Measurements from ENCODE around the gene STPG3. TPM values are rescaled to one million over a fixed set of nuclear protein-coding genes. Genes with fewer than 3 reads are reported as not detected.

The STPG3 gene
- total and polyA plus RNA-seq, 9 of the 15 experiments (the other 6 are each of a cell fraction or from before 2014, with no cell fraction given), result not detected

- TF ChIP-seq, protein P1, sequence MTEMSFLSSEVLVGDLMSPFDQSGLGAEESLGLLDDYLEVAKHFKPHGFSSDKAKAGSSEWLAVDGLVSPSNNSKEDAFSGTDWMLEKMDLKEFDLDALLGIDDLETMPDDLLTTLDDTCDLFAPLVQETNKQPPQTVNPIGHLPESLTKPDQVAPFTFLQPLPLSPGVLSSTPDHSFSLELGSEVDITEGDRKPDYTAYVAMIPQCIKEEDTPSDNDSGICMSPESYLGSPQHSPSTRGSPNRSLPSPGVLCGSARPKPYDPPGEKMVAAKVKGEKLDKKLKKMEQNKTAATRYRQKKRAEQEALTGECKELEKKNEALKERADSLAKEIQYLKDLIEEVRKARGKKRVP (CRISPR knock-in tag; IDR thresholded peaks at IDR 0.05), result no peak
- TF ChIP-seq PTTG1 (tag; IDR thresholded peaks at IDR 0.05; ENCODE audit: low read depth), result no peak
- no peak for TF ChIP-seq ESRRB (CRISPR knock-in tag; IDR thresholded peaks at IDR 0.05; ENCODE audit: borderline replicate concordance)
- peak; percentile 64; the same call in 1 of the 2 replicates for TF ChIP-seq DMBX1 (CRISPR knock-in tag; IDR thresholded peaks at IDR 0.05; ENCODE audit: borderline replicate concordance)
- no peak for TF ChIP-seq CREB5 (CRISPR knock-in tag; IDR thresholded peaks at IDR 0.05)
- no peak for TF ChIP-seq PHF21A (IDR thresholded peaks at IDR 0.05; ENCODE audit: borderline replicate concordance, low read depth)
- peak; percentile 88 for TF ChIP-seq CHD1 (IDR thresholded peaks at IDR 0.05; ENCODE audit: low read length)
- no peak for TF ChIP-seq RCOR1 (IDR thresholded peaks at IDR 0.05; ENCODE audit: borderline replicate concordance in 1 of 2, low read depth in 2 of 2, low read length in 2 of 2)
- 0 out of 2 replicates have a peak, but pooled peaks have one; percentile 21 for TF ChIP-seq ZNF41 (CRISPR knock-in tag; conservative IDR thresholded peaks at IDR 0.05)
- no peak for TF ChIP-seq RBFOX2 (IDR thresholded peaks at IDR 0.05; ENCODE audit: low read depth, low read length)
- no peak for TF ChIP-seq POU5F1 (IDR thresholded peaks at IDR 0.05; ENCODE audit: borderline replicate concordance, low read depth, low read length, partially characterized antibody)
- no peak for TF ChIP-seq FOXM1 (IDR thresholded peaks at IDR 0.05; ENCODE audit: low read depth)
- TF ChIP-seq FOXM1 (CRISPR knock-in tag; IDR thresholded peaks at IDR 0.05; ENCODE audit: low read depth), result no peak
- peak; percentile 85; the same call in 1 of the 2 replicates for TF ChIP-seq CREB3L1 (IDR thresholded peaks at IDR 0.05; ENCODE audit: borderline replicate concordance, low read depth)
- TF ChIP-seq ZC3H8 (IDR thresholded peaks at IDR 0.05), result no peak
- TF ChIP-seq, protein P2, sequence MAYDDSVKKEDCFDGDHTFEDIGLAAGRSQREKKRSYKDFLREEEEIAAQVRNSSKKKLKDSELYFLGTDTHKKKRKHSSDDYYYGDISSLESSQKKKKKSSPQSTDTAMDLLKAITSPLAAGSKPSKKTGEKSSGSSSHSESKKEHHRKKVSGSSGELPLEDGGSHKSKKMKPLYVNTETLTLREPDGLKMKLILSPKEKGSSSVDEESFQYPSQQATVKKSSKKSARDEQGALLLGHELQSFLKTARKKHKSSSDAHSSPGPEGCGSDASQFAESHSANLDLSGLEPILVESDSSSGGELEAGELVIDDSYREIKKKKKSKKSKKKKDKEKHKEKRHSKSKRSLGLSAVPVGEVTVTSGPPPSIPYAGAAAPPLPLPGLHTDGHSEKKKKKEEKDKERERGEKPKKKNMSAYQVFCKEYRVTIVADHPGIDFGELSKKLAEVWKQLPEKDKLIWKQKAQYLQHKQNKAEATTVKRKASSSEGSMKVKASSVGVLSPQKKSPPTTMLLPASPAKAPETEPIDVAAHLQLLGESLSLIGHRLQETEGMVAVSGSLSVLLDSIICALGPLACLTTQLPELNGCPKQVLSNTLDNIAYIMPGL (CRISPR knock-in tag; IDR thresholded peaks at IDR 0.05), result peak; percentile 76; the same call in 1 of the 2 replicates
- no peak for TF ChIP-seq SMC3 (conservative IDR thresholded peaks at IDR 0.05; ENCODE audit: insufficient read depth, low read depth, low read length)
- no peak for TF ChIP-seq PTRF (tag; IDR thresholded peaks at IDR 0.05)
- TF ChIP-seq GTF2A2 (tag; IDR thresholded peaks at IDR 0.05), result no peak
- TF ChIP-seq, protein P3, sequence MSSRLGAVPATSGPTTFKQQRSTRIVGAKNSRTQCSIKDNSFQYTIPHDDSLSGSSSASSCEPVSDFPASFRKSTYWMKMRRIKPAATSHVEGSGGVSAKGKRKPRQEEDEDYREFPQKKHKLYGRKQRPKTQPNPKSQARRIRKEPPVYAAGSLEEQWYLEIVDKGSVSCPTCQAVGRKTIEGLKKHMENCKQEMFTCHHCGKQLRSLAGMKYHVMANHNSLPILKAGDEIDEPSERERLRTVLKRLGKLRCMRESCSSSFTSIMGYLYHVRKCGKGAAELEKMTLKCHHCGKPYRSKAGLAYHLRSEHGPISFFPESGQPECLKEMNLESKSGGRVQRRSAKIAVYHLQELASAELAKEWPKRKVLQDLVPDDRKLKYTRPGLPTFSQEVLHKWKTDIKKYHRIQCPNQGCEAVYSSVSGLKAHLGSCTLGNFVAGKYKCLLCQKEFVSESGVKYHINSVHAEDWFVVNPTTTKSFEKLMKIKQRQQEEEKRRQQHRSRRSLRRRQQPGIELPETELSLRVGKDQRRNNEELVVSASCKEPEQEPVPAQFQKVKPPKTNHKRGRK (tag; IDR thresholded peaks at IDR 0.05), result no peak
- no peak for TF ChIP-seq MECOM (CRISPR knock-in tag; IDR thresholded peaks at IDR 0.05)
These were observed 10.7 kb upstream of the STPG3 start (continued) for GRCh38 chr9:137240318-137240840.
